HG03457 (cell line): ENCODE data around the gene CTXN1.
"Not testable (repeated sequence)": the region's sequence is repeated elsewhere in the genome, so short reads cannot be mapped to it uniquely, and the experiment has no call there.

Experiments used
- ATAC-seq: cut with Tn5 transposase; IDR thresholded peaks from one replicate; pipeline ENCODE4 v1.9.1; 2021; ENCODE audit warnings: moderate number of reproducible peaks; ENCODE audit not compliant: unreplicated experiment

The CTXN1 gene

DNA sequence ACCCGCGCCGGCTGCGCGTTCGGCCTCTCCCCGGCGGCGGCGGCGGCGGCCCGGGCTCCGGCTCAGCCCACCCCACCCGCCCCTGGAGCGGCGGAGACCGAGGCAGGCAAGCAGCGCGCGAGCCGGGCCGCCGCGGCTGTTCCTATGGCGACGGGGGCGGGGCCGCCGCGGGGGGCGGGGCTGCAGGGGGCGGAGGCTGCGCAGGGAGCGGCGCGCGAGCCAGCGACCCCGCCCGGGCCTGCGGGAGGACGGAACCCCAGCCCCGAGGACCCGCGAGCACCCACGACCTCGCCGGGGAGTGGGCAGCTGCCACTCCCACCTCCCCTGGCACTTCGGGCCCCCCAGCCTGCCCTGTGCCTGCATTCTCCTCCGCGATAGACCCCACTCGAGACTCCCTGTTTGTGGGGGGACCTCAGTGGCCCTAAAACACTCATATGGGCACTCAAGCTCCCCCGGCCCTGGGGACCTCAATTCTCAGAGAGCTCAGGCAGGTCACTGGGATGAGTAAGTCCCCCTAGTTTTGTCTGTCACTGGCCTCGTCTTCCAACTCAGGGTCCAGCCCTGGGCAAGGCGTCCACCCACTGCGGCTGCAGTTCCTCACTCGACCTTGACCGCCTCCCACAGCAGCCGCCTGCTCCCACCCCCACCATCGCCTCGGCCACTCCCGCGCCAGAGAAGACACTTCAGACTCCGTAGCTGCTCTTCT, at the start of gene CTXN1:
TSS of gene CTXN1 (minus strand) at position 115 of the 706 bp plus-strand sequence. CDS start 597 bp downstream, outside the sequence.
- no peak for ATAC-seq

- ATAC-seq, result no peak
Observed at GRCh38 chr19:7975037-7975436, 49.1 kb upstream of the CTXN1 start.

DNA sequence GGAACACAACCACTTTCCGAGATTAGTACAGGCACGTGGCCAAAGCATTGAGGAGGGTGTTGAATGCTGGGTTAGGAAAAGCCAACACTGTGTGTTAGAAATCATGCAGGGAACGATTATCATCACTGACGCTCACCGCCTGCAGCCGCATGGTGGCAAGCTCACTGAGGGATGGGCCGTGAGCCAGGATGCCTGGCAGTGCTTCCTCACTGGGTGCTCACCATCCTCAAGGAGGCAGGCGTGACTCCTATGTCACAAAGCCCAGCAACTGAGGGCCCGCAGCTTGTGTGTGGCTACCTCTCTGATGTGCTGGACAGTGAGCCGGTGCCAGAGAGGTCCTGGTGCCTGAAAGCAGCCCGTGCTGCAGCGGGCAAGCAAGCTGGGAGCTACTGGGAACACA, 47.9 kb upstream of the CTXN1 start:
- no peak for ATAC-seq

GRCh38 chr19:7971553-7972520, 45.9 kb upstream of the CTXN1 start:
- ATAC-seq, result no peak

- ATAC-seq, result no peak
Observed at GRCh38 chr19:7970716-7971448, 44.9 kb upstream of the CTXN1 start.

GRCh38 chr19:7969555-7969939, 43.6 kb upstream of the CTXN1 start:
- ATAC-seq, result no peak

GRCh38 chr19:7968796-7969554, 43.0 kb upstream of the CTXN1 start:
- no peak for ATAC-seq

- ATAC-seq, result no peak
Observed at GRCh38 chr19:7968008-7968795, 42.3 kb upstream of the CTXN1 start.

DNA sequence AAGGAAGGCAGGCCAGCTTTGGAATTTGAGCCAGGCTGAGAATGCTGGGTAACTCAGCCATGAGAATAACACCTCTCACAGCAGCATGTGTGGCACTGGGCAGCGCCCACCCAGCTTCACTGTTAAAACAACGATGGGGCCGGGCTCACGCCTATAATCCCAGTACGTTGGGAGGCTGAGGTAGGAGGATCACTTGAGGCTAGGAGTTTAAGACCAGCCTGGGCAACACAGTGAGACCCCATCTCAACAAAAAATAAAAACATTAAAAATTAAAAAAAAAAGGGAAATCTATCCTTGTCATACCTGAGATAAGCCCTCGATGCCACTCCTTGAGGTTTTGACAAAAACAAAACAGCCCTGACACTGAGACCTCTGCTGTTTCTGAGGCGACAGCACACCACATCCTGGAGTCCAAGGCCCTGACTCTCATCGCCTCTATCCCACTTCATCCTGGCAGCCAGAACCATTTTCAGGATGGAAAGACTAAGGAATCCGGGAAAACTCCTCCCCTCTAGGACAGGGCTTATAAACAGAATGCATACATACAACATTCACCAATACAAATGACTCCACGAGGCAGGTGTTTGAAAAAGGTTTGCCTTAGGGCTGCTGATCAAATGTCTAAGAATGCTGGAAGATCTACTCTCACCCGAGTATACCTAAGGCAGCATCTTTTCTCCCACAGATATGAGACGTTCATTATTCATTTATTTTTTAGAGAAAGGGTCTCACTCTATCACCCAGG, 40.2 kb upstream of the CTXN1 start:
- ATAC-seq, result no peak

- no peak for ATAC-seq
Observed at GRCh38 chr19:7965259-7965841, 39.4 kb upstream of the CTXN1 start.

GRCh38 chr19:7963566-7963965, 37.6 kb upstream of the CTXN1 start:
- ATAC-seq, result no peak

DNA sequence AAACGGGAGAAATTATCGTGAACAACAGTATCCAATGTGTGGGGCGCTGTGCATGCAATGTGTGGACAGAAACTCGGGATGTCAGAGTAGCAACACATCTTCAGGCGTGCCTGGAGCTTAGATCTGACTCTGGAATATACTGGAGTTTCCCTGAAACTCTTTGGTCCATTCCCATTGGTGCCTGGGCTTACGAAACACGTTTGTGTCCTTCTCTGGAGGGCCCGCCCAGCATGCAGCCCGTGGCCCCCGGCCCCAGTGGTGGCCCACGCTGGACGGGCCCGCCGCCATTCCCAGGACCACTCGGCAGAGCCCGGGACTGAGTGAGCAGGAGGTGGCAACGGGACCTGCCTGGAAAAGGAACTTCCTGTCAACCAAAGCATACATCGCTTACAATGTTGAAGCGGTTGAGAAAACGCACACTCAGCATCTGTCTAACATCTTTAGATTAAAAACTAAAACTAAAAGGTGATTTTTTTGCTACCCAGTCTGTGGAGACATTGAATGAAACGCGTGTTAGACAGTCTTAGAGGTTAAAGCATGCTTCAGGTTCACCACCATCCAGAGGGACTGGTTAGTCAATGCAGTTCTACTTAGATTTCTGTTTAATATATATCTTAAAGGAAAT, 36.8 kb upstream of the CTXN1 start:
- ATAC-seq, result no peak

DNA sequence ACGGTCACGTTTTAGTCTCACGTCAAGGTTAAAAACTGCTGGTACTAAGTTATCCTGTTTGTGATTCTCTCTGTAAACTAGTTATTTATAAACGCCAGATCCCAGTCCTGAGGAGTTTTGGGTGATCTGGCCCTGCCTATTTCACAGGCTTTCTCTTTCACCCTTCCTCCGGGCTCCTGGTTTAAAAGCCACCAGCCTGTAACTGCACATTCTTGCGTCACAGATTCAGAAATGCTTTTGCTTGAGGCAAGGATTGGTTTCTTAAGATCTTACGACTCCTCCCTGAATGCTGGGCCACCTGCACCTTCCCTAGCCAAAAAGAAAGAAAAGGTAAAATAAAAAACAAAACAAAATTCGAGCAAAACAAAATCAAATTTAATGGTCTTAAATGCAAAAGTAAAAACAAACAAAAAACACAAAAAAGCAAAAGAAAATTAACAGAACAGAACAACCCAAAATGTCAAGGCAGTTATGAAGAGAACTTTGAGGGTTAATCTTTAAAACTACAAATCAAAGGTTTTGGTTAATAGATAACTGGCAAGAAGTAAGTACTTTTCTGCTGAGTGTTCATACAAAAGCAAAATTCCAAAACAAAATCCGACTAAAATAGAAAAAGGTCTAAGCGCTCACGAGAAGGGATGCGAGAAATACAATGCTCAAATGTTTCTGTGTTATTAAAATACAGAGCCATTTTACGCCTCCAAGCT, 36.1 kb upstream of the CTXN1 start:
- no peak for ATAC-seq

GRCh38 chr19:7961082-7961481, 35.1 kb upstream of the CTXN1 start:
- not testable (repeated sequence) for ATAC-seq

DNA sequence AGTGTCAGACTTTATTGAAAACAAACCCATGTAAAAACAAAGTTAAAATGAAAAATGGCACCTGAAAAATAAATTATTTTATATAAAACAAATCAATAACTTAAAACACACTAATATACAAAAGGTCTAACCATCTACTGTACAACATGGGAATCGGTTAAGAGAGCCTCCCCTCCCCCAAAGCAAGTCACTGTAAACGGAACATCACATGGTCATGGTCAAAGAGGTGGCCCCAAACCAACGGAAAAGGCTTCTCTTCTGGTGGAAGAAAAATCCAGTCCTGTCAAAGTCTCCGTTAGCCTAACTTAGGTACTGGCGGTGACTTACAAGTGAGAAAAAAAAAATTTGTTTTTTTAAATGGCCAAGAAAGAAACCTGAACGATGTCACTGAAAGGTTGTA, 33.3 kb upstream of the CTXN1 start:
- ATAC-seq, result no peak

DNA sequence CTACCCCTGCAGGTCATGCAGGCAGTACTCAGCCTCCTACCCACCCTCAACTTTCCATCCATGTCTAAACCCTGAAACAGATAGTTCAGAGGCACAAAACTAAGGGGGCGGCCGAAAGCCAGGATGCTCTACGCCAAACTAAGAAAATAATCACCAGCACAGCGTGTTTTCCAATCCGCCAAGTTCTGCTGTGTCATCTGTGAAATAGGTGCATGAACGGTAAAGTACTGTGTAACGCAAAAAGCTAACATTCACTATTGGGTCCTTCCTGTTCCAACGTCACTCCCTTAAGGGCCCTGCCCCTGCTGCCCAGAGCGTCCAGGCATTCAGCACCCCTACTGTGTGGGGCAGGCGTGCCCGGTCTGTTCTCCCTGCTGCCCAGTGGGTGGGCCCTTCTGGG, 29.8 kb upstream of the CTXN1 start:
- ATAC-seq, result no peak

DNA sequence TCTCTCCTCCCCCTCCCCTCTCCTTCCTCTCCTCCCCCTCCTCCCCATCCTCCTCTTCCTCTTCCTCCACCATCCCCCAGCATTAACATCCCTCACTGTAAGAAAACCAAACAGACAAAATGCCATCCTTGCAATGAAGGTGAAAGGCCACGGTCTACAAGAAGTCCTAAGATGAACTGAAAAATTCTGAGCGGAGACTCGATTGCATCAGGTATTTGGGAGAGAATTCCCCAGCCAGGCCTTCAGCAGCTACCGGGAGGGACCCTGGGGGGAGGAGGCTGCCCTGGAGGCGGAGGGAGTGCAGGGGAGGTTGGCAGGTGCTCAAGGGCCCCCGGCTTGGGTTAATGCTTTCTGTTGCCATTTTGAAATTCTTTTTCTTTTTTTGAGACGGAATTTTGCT, 27.6 kb upstream of the CTXN1 start:
- no peak for ATAC-seq

DNA sequence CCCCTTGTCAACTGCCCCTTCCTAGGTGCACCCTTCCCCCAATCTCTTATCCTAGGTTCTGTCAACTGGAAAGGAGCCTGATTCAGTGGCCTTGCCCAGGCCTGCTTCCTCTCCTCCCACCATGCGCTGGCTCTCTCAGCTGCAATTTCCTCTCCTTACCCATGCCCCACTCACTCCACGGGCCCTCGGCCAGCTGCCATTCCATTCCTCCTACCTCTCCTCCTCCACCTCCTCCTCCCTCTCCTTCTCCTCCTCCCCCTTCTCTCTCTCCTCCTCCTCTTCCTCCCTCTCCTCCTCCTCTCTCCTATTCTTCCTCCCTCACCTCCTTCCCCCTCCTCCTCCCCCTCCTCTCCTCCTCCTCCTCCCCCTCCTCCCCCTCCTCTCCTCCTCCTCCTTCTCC, 27.1 kb upstream of the CTXN1 start:
- no peak for ATAC-seq
